ENCODE measurements around the gene FARP1. TPM values are rescaled to one million over a fixed set of nuclear protein-coding genes. Genes with fewer than 3 reads are reported as not detected.

FARP1 gene
- total and polyA plus RNA-seq, 2 experiments from 2014 or later, result 43.2 to 44.2 TPM

DNA sequence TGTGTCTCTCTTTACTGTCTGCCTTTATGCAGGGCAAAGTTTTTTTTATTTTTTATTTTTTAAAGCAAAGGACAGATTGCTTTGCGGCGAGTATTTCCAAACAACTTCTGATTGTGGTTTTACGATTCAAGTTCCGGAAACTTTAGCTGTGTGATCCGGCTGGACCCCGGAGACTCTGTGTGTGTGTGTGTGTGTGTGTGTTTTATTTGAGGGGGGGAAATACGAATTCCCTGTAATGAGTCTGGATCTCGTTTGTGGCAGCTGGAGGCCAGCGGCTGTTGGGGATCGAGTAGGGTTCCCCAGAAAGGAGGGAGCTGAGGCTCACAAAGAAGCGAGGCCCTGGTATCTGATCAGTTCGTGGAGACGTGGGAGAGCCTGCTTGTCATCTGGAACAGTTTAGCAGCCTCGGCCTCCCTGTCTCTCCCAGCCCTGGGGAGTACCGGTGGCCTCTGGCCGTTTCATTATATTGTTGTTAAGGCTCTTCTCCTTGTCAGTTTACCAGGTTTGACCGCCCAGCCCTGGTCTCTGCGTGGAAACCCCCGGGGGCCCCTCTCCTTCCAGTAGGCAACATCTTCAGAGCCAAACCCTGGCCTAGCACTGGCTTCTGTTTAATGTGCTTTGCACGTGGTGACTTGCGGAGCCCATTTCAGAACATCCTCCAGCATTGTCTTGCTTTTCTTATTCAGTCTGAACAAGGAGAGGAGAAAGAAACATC lies 1.3 kb downstream of the FARP1 start:
- no peaks in the 10 kb centered on the region for H3K36me3 ChIP-seq
- DNase-seq (ENCODE audit: low read depth in 1 of 2, low spot score in 1 of 2), result peak; percentile 35 to 61
- H3K27ac ChIP-seq, result no peak overlapping the region
- TF ChIP-seq, protein P1, sequence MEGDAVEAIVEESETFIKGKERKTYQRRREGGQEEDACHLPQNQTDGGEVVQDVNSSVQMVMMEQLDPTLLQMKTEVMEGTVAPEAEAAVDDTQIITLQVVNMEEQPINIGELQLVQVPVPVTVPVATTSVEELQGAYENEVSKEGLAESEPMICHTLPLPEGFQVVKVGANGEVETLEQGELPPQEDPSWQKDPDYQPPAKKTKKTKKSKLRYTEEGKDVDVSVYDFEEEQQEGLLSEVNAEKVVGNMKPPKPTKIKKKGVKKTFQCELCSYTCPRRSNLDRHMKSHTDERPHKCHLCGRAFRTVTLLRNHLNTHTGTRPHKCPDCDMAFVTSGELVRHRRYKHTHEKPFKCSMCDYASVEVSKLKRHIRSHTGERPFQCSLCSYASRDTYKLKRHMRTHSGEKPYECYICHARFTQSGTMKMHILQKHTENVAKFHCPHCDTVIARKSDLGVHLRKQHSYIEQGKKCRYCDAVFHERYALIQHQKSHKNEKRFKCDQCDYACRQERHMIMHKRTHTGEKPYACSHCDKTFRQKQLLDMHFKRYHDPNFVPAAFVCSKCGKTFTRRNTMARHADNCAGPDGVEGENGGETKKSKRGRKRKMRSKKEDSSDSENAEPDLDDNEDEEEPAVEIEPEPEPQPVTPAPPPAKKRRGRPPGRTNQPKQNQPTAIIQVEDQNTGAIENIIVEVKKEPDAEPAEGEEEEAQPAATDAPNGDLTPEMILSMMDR (IDR thresholded peaks at IDR 0.05; ENCODE audit: low read depth, low read length), result no peak
- H3K27me3 ChIP-seq, result peaks cover 15% of the 10 kb centered on the region
- peaks cover 17% of the 10 kb centered on the region for H3K4me1 ChIP-seq (ENCODE audit: low read depth)
- peak overlapping the region; percentile 67 for H3K4me3 ChIP-seq
- no peaks in the 10 kb centered on the region for H3K9me3 ChIP-seq (ENCODE audit: low read depth)

DNA sequence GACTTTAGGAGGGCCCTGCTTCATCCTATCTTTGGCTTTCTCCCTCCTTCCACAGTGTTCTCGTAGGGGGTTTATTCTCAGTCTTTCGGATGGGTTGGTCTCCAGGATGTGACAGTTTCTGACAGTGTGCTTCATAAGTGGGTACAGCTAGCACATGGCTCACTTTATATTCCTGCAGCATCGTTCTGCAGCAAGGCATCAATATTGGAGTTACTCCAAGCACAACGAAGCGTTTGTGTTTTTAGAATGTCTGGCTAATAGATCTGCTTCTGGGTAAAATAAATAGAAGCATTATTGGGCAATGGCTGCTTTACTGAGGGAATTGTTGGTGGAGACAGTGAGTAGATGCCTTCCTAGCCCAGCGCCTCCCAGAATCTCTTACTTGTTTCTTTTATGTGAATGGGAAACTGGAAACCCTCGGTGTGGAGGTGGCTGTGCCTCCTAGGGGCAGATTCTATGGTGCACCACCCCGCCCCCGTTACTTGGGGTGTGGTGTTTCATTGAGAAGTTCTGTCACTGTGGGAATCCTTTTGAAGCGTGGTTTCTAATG lies 2.0 kb downstream of the FARP1 start:
- peak; percentile 32 to 44 for DNase-seq (ENCODE audit: low read depth in 1 of 2, low spot score in 1 of 2)
- H3K36me3 ChIP-seq, result no peaks in the 10 kb centered on the region
- H3K9me3 ChIP-seq (ENCODE audit: low read depth), result no peaks in the 10 kb centered on the region
- H3K4me3 ChIP-seq, result peak overlapping the region; percentile 67
- TF ChIP-seq, protein P1 (IDR thresholded peaks at IDR 0.05; ENCODE audit: low read depth, low read length), result peak; percentile 22
- peaks cover 17% of the 10 kb centered on the region for H3K4me1 ChIP-seq (ENCODE audit: low read depth)
- H3K27ac ChIP-seq, result no peak overlapping the region
- peaks cover 15% of the 10 kb centered on the region for H3K27me3 ChIP-seq

DNA sequence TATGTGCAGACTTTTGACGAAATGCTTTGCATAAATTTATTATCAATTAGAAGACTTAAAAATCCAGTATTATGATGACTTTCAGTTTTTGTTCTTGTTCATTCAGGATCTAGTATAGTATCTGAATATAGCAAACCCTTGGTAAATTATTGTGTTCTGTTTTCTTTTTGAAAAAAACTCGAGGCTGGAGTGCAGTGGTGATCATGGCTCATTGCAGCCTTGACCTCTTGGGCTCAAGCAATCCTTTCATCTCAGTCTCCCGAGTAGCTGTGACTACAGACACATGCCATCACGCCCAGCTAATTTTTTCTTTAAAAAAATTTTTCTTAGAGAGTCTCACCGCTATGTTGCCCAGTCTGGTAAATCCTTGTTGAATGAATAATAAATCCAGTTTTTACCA lies 4.6 kb downstream of the FARP1 start:
- Histone ChIP-seq H3K27me3 (peaks cover under 1% of the 10 kb centered on the region), H3K4me3 (no peak overlapping the region), H3K4me1 (ENCODE audit: low read depth) (peaks cover 17% of the 10 kb centered on the region), H3K9me3 (ENCODE audit: low read depth) (no peaks in the 10 kb centered on the region), H3K36me3 (no peaks in the 10 kb centered on the region), H3K27ac (no peak overlapping the region)
- no peak for DNase-seq (ENCODE audit: low read depth in 1 of 2, low spot score in 1 of 2)
- TF ChIP-seq, protein P1 (IDR thresholded peaks at IDR 0.05; ENCODE audit: low read depth, low read length), result no peak

DNA sequence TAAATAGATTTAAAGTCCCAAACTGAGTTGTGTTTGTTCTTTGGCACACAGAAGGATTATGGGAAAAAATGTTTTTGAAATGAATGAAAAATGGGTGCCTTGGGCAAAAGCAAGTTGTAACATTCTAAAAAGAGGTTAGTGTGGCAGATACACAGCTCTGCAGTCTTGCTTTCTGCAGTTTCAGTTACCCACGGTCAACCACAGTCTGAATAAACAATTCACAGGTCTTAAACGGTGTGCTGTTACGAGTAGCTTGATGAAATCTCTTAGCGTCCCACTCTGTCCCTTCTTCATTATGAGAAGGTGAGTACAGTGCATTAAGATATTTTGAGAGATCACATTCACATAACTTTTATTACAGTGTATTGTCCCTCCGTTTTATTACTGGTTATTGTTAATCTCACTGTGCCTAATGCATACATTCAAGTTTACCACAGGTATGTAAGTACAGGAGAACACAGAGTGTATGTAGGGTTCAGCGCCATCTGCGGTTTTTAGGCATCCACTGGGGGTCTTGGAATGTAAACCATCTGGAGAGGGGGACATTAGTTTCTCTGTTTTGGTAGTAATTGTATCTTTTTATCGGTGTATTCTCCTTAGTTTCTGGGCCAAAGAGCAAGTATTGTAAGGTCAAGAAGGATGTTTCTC lies 8.1 kb downstream of the FARP1 start:
- no peak overlapping the region for H3K4me3 ChIP-seq
- H3K27me3 ChIP-seq, result no peaks in the 10 kb centered on the region
- no peak overlapping the region for H3K27ac ChIP-seq
- no peaks in the 10 kb centered on the region for H3K36me3 ChIP-seq
- H3K4me1 ChIP-seq (ENCODE audit: low read depth), result peaks cover 9% of the 10 kb centered on the region
- DNase-seq (ENCODE audit: low read depth in 1 of 2, low spot score in 1 of 2), result no peak
- H3K9me3 ChIP-seq (ENCODE audit: low read depth), result no peaks in the 10 kb centered on the region
- TF ChIP-seq, protein P1 (IDR thresholded peaks at IDR 0.05; ENCODE audit: low read depth, low read length), result no peak

DNA sequence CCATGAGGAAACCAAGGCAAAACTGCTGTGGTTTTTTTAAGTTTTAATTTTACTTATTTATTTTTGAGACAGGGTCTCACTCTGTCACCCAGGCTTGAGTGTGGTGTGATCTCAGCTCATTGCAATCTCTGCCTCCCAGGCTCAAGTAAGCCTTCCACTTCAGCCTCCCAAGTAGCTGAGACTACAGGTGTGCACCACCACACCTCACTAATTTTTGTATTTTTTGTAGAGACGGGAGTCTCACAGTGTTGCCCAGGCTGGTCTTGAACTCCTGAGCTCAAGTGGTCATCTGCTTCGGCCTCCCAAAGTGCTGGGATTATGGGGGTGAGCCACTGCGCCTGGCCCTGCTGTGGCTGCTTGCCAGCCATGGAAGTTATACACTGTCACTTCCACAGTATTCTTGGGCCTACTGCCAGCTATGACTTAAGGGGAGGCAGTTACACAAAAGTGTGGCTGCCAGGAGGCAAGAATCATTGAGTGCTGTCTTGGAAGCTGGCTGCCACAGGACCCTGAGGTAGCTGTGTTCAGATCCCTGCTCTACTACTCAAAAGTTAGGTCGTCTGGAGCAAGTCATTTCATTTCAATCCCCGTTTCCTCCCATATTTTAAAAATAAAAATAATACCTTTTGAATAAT lies 12.7 kb downstream of the FARP1 start:
- Histone ChIP-seq H3K27ac (no peak overlapping the region), H3K4me1 (ENCODE audit: low read depth) (no peaks in the 10 kb centered on the region), H3K9me3 (ENCODE audit: low read depth) (no peaks in the 10 kb centered on the region), H3K27me3 (no peaks in the 10 kb centered on the region), H3K4me3 (no peak overlapping the region), H3K36me3 (no peaks in the 10 kb centered on the region)
- TF ChIP-seq, protein P1 (IDR thresholded peaks at IDR 0.05; ENCODE audit: low read depth, low read length), result no peak
- DNase-seq (ENCODE audit: low read depth in 1 of 2, low spot score in 1 of 2), result peak in 1 of 2 donors; percentile 77
